Activated T-helper 9 cell treated with anti-CD3 and anti-CD28 coated beads, Interleukin-2, amount 50 U/mL, for 16 hours (primary cell): Measurements from ENCODE around the gene PIP5KL1.

Experiments used
- DNase-seq: peaks from one replicate; pipeline ENCODE4 v3.0.0-alpha.2; 2020; ENCODE audit warnings: low read depth

The PIP5KL1 gene

DNA sequence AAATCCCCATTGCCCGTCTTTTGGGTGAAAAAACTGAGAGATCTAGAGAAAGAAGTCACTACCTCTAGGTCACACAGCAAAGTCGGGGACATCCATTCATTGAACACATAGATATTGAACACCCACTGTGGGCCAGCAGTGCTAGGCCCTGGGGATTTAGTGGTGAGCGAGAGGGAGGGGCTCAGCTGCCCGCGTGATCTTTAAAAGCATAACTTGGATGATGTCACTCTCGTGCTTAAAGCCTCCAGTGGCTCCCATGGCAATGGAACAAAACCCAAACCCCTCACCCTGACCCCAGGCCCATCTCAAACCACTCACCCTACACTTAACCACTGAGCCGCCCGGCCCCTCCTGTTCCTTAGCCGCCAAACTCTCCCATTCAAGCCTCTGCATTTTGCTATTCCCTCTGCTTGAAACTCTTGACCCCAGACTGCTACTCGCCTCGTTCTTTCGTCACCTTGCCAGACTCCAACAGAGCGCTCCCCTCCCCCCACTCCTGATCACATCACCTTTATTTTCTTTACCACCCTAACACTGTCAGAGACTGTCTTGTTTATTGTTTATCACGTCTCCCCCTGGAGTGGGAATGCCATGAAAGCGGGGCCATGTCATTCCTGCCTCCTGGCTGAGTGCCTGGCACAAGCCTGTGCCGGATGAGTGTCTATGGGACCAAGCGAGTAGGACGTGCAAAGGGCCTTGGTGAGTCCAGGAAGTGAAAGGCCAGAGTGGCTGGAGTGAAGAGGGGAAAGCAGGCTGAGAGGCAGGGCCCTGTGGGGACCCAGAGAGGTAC lies 710 bp upstream of the PIP5KL1 start:
- no peak for DNase-seq

DNA sequence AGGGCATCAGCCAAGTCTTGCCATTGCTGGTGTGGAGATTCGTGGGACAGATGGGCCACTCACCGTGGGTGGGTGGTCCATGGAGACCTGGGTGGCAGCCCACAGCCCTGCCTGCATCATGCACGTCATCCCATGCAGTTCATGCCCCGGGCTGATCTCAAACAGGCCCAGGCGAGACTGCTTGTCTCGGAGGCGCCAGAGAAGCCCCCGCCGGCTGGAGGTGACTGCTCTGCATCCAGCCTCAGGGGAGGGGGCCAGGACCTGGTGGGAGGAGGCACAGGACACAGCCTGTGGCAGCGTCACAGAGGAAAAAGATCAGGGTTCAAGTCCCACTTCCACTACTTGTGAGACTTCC lies 975 bp downstream of the PIP5KL1 start:
- DNase-seq = no peak

- no peak for DNase-seq
These were observed 1.6 kb downstream of the PIP5KL1 start for GRCh38 chr9:127928676-127929624.

DNA sequence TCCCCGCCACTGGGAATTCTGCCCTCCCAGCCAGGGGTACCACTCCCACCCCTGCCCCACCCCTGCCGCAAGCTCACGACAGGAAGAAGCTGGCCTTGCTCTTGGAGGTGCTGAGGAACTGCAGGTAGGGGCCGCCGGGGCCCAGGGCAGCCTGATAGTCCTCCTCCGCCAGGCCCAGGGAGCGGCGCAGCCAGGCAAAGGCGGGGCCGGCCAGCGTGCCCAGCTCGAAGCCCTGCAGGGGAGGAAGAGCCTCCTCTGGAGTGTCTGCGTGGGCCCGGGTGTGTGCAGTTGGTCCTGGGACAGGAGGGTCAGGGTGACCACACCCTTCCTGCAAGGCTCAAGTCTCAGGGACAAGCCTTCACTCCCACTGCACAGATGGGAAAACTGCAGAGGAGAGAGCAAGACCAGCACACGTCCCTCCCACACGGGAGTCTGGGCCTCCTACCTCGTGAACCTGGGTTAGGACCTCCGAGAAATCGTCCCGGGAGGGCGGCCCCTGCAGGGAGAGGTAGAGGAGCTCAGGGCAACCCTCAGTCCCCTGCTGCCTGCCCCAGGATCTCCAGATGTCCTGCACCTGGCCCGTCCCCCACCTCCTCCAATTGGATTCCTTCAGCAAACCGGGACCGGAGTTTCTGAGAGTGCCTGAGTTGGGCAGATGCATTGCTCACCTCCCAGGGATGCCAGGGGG lies 2.4 kb downstream of the PIP5KL1 start:
- no peak for DNase-seq

GRCh38 chr9:127927201-127927987 lies 3.2 kb downstream of the PIP5KL1 start:
- peak; percentile 67 for DNase-seq

GRCh38 chr9:127926906-127927200 lies 3.7 kb downstream of the PIP5KL1 start:
- no peak for DNase-seq

DNA sequence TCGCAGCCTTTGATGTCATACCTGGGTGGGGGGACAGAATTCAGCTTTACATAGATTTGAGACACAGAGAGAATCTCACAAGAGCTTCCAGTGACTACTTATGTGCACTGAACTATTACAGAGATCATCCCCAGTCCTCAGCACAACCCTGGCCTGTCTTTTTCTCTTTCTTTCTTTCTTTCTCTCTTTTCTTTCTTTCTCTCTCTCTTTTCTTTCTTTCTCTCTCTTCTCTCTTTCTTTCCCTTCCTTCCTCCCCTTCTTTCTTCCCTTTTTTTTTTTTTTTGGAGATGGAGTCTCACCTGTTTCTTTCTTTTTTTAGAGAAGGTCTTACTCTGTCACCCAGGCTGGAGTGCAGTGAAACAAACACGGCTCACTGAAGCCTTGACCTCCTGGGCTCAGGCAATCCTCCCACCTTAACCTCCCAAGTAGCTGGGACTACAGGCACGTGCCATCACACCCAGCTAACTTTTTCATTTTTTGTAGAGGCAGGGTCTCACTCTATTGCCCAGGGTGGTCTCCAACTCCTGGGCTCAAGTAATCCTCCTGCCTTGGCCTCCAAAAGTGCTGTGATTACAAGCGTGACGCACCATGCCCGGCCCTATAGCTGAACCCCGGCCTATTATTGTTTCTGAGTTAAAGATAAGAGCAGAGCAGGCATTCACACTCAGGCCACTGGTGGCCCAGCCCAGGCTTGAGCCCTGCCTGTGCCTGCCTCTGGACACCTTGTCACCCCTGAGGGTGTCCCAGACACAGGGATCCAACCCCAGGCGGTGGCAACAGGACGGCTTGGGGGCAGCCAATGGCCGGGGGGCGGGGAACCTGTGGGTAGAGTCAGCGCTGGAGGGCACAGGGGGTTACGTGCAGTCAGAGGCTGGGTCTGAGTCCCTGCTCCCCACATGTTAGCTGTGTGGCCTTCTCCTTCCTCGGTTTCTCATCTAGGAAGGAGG lies 4.3 kb downstream of the PIP5KL1 start:
- no peak for DNase-seq

- no peak for DNase-seq
These were observed 5.7 kb downstream of the PIP5KL1 start for GRCh38 chr9:127924736-127925444.

DNA sequence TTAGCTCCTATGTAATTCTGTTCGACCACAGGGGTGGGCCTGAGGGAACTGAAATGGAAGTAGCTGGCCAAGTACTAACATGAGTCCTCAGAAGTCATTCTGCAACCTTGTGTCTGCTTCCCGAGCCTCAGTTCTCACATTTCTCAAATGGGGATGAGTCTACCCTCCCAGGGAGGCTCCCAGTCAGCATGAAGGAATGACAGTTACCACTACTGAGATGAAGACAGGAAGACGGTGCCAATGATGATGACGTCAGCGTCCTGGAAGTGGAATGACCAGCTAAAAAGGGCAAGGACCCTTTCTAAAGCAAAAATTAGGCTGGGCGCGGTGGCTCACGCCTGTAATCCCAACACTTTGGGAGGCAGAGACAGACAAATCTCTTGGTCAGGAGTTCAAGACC lies 6.8 kb downstream of the PIP5KL1 start:
- DNase-seq = no peak

- DNase-seq = no peak
These were observed 7.5 kb downstream of the PIP5KL1 start for GRCh38 chr9:127923046-127923445.

- DNase-seq = peak; percentile 71
These were observed 8.9 kb downstream of the PIP5KL1 start for GRCh38 chr9:127921557-127922120.

DNA sequence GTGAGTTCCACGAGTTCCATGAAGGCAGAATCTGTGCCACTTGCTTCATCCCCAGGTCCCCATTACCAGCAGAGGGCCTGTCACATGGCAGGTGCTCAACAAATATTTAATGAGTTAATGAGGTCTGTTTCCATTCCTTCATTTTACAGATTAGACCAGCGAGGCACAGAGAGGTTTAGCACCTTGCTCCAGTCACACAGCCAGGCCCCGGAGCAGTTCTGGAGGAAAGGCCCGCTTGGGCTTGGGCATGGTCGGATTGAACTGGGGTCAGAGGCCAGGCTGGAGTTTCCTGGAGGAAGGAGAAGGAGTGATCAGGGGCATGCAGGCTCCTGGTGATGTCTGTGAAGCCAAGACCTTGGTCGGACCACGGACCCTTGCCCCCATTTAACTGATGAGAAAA lies 9.8 kb downstream of the PIP5KL1 start:
- no peak for DNase-seq

DNA sequence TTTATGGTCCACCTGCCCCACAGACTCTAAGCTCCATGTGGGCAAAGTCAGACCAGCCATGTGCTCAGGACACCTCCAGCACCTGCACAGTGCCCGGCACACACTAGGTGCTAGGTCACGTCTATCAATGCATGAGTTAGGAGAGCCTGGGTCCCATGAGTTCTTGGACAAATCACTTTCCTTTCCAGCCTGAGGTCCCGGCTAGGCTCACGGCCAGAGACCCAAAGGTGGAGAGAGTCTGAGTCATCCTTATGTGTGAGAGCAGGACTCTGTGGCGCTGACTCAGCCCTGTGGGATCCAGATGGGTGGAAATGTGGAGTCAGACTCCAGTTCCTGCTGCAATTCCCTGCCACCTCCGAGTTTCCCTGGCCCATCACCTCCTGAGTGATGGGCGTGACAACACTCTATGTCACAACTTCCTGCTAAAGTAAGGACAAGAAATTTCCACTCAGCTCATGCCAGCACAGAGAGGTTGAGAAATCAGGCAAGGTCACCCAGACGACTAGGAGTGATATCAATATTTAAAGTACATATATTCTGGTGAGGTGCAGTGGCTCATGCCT lies 11.2 kb downstream of the PIP5KL1 start:
- no peak for DNase-seq

GRCh38 chr9:127918183-127919107 lies 12.1 kb downstream of the PIP5KL1 start:
- DNase-seq = no peak

- DNase-seq = no peak
These were observed 13.0 kb downstream of the PIP5KL1 start for GRCh38 chr9:127917603-127918002.

- peak; percentile 95 for DNase-seq
These were observed 13.6 kb downstream of the PIP5KL1 start, which contains the start of gene ST6GALNAC4 for GRCh38 chr9:127916720-127917581. ST6GALNAC4 (minus strand) TSS chr9:127917041; CDS start chr9:127916419, 622 bp downstream.
